IMR-90 (cell line): ENCODE data around the gene NME7. TPM values are rescaled to one million over a fixed set of nuclear protein-coding genes. Genes with fewer than 3 reads are reported as not detected.
A peak's percentile ranks its signal among the peaks of the same experiment; 100 is the strongest.

ENCODE experiments used
- ATAC-seq: fragments of 200-7000 bp; cut with Tn5 transposase; 2 replicates; pipeline ENCODE4 v1.9.1; 2020; ENCODE audit warnings: low read depth, mild to moderate bottlenecking, moderate library complexity
- BruUV-seq: library from RNA; stranded (reverse); fragments of 400-500 nt; replicated peaks from 2 replicates; lab custom pipeline; 2021; lab: Mats Ljungman, UMichigan
- CTCF ChIA-PET: fragments of 300-600 bp; formaldehyde crosslinking; extraction: SDS; loops from one replicate; lab custom pipeline; 2021; ENCODE audit warnings: antibody characterized with exemption; lab: Yijun Ruan, JAX
- POLR2A ChIA-PET: fragments of 300-600 bp; sonication (Branson Sonifier 250); formaldehyde crosslinking; loops from one replicate; lab custom pipeline; 2022; ENCODE audit warnings: antibody characterized with exemption; ENCODE audit not compliant: unreplicated experiment; lab: Charles Lee
- DNase-seq: peaks from one replicate; pipeline ENCODE4 v3.0.0; 2013
- H2AFZ ChIP-seq: replicated peaks from 2 replicates; pipeline ENCODE3; 2013; ENCODE audit warnings: low read length, mild to moderate bottlenecking; ENCODE audit not compliant: poor library complexity
- H2AK5ac ChIP-seq: 2 replicates; pipeline ENCODE4 v1.6.1; 2013; ENCODE audit warnings: low read depth, low read length, inconsistent platforms
- H2AK9ac ChIP-seq: replicated peaks from 2 replicates; pipeline ENCODE3; 2013; ENCODE audit warnings: mild to moderate bottlenecking, low read depth, low read length, moderate library complexity; ENCODE audit not compliant: poor library complexity
- H2BK120ac ChIP-seq: 2 replicates; pipeline ENCODE4 v1.6.1; 2013; ENCODE audit warnings: low read depth, low read length, inconsistent platforms
- H2BK15ac ChIP-seq: 3 replicates; pipeline ENCODE4 v1.6.1; 2013; ENCODE audit warnings: low read depth, low read length, inconsistent platforms
- H2BK20ac ChIP-seq: 2 replicates; pipeline ENCODE4 v1.6.1; 2013; ENCODE audit warnings: low read depth, mild to moderate bottlenecking, inconsistent platforms, low read length, moderate library complexity
- H2BK5ac ChIP-seq: 2 replicates; pipeline ENCODE4 v1.6.1; 2013; ENCODE audit warnings: mild to moderate bottlenecking, low read depth, low read length, inconsistent platforms; ENCODE audit not compliant: poor library complexity, severe bottlenecking
- H3K14ac ChIP-seq: replicated peaks from 2 replicates; pipeline ENCODE4 v1.6.1; 2013; ENCODE audit warnings: low read depth, low read length, inconsistent platforms
- H3K18ac ChIP-seq: 2 replicates; pipeline ENCODE4 v1.6.1; 2013; ENCODE audit warnings: low read depth, low read length, control low read depth
- H3K23ac ChIP-seq: 2 replicates; pipeline ENCODE4 v1.6.1; 2013; ENCODE audit warnings: low read depth, low read length, inconsistent platforms
- H3K27ac ChIP-seq: 2 replicates; pipeline ENCODE4 v1.5.1; 2013; ENCODE audit warnings: mild to moderate bottlenecking, control low read depth, low read length; ENCODE audit not compliant: insufficient read depth
- H3K27me3 ChIP-seq: 2 replicates; pipeline ENCODE4 v1.6.1; 2013; ENCODE audit warnings: low read length; ENCODE audit not compliant: control insufficient read depth, insufficient read depth
- H3K36me3 ChIP-seq: 2 replicates; pipeline ENCODE4 v1.6.1; 2013; ENCODE audit warnings: low read length, mixed read lengths; ENCODE audit not compliant: control insufficient read depth, insufficient read depth
- H3K4ac ChIP-seq: 2 replicates; pipeline ENCODE4 v1.6.1; 2013; ENCODE audit warnings: low read depth, low read length, inconsistent platforms
- H3K4me1 ChIP-seq: 2 replicates; pipeline ENCODE4 v1.6.1; 2013; ENCODE audit warnings: low read length, mixed read lengths; ENCODE audit not compliant: control insufficient read depth, insufficient read depth
- H3K4me2 ChIP-seq: 2 replicates; pipeline ENCODE4 v1.6.1; 2013; ENCODE audit warnings: low read depth, mild to moderate bottlenecking, control low read depth, low read length, moderate library complexity
- H3K4me3 ChIP-seq: 2 replicates; pipeline ENCODE4 v1.5.1; 2013; ENCODE audit warnings: low read depth, mild to moderate bottlenecking, control low read depth, low read length, moderate library complexity; ENCODE audit not compliant: insufficient read depth
- H3K56ac ChIP-seq: 2 replicates; pipeline ENCODE4 v1.6.1; 2013; ENCODE audit warnings: low read length, inconsistent platforms; ENCODE audit not compliant: insufficient read depth; ENCODE audit errors: extremely low read depth
- H3K79me1 ChIP-seq, 2 experiments: 2 replicates each; pipeline ENCODE4 v1.6.1; 2013; ENCODE audit warnings: low read length in 2 of 2, inconsistent platforms in 1 of 2, low read depth in 1 of 2
- H3K9ac ChIP-seq: 2 replicates; pipeline ENCODE4 v1.6.1; 2013; ENCODE audit warnings: low read depth, low read length, control low read depth
- H3K9me1 ChIP-seq: 2 replicates; pipeline ENCODE4 v1.6.1; 2013; ENCODE audit warnings: low read length, inconsistent platforms; ENCODE audit not compliant: insufficient read depth
- H3K9me3 ChIP-seq: 2 replicates; pipeline ENCODE4 v1.6.1; 2013; ENCODE audit warnings: low read length; ENCODE audit not compliant: control insufficient read depth, insufficient read depth
- H4K20me1 ChIP-seq: 2 replicates; pipeline ENCODE4 v1.6.1; 2013; ENCODE audit warnings: low read length, inconsistent platforms; ENCODE audit not compliant: insufficient read depth
- H4K5ac ChIP-seq: 2 replicates; pipeline ENCODE4 v1.6.1; 2013; ENCODE audit warnings: mild to moderate bottlenecking, low read depth, low read length, control low read depth
- H4K8ac ChIP-seq, 2 experiments: 2 replicates each; pipeline ENCODE4 v1.6.1; 2013; ENCODE audit warnings: low read depth in 2 of 2, low read length in 2 of 2, control low read depth in 1 of 2, inconsistent platforms in 1 of 2
- H4K91ac ChIP-seq: 2 replicates; pipeline ENCODE4 v1.6.1; 2013; ENCODE audit warnings: low read depth, low read length, inconsistent platforms; ENCODE audit not compliant: insufficient read depth
- CEBPB ChIP-seq: IDR thresholded peaks from 2 replicates; pipeline ENCODE4 v1.6.1; 2012; ENCODE audit warnings: low read depth, low read length, improper control_type of control experiment
- RFX5 ChIP-seq: IDR thresholded peaks from 2 replicates; pipeline ENCODE4 v1.8.0; 2012; ENCODE audit warnings: low read depth, mild to moderate bottlenecking, low read length, moderate library complexity
- WGBS, 2 experiments: methylation state at CpG; one replicate each; pipeline versions ENCODE4 v1.1.5 to v1.1.7; 2013; ENCODE audit warnings: missing lambda C conversion rate in 2 of 2; ENCODE audit not compliant: insufficient read length in 1 of 2; ENCODE audit errors: extremely low coverage in 2 of 2; 5-methylcytosine and 5-hydroxymethylcytosine counted together
- dilution Hi-C: fragments of 300-500 bp; cut with HindIII; formaldehyde crosslinking; loops from one replicate; pipeline ENCODE4 v1.14.3; 2018; ENCODE audit warnings: low sequenced_read_pairs; ENCODE audit not compliant: unreplicated experiment
- in situ Hi-C: fragments of 300-500 bp; cut with MboI; formaldehyde crosslinking; loops from 3 replicates; pipeline ENCODE4 v1.14.3; 2019; ENCODE audit warnings: low sequenced_read_pairs, inconsistent platforms, mixed read lengths
- intact Hi-C: fragments of 100-400 bp; cut with micrococcal nuclease; formaldehyde crosslinking; loops from 2 replicates; pipeline ENCODE4 v1.10.0; 2022
- polyA plus RNA-seq, 3 experiments: library from polyadenylated mRNA; depleted of rRNA; stranded (reverse); fragments of >200 nt; gene quantifications; 2 replicates each; pipeline ENCODE4 v1.2.3, GENCODE V29; 2012; ENCODE audit warnings: low replicate concordance in 1 of 3
- total RNA-seq: library from RNA; depleted of rRNA; stranded (reverse); fragments of >200 nt; gene quantifications from 2 replicates; pipeline ENCODE4 v1.2.3, GENCODE V29; 2012

The NME7 gene
- total and polyA plus RNA-seq, 2 of the 4 experiments (the other 2 are of a cell fraction): 18.3 to 22.4 TPM

- Histone ChIP-seq H3K36me3 (peaks cover 4% of the 10 kb centered on the region; the same call in 1 of the 2 replicates), H4K20me1 (no peaks in the 10 kb centered on the region), H2AK5ac (peak overlapping the region; percentile 96), H2BK120ac (peak overlapping the region; percentile 87), H3K9ac (no peak overlapping the region), H2AK9ac (no peak overlapping the region), H3K4me3 (no peak overlapping the region), H3K9me1 (peaks cover 20% of the 10 kb centered on the region), H2BK20ac (peak overlapping the region; percentile 93), H4K5ac (peak overlapping the region; percentile 89), H3K79me1 (peaks cover 22 to 75% of the 10 kb centered on the region in 2 experiments), H3K27ac (peak overlapping the region; percentile 89), H2BK5ac (peak overlapping the region; percentile 88), H3K18ac (peak overlapping the region; percentile 85; the same call in 1 of the 2 replicates), H3K56ac (no peak overlapping the region), H4K8ac (peak overlapping the region; percentile 11 to 88; a peak in 3 of 4 replicates), H2AFZ (no peak overlapping the region), H2BK15ac (peak overlapping the region; percentile 97), H3K27me3 (no peaks in the 10 kb centered on the region), H3K23ac (peak overlapping the region; percentile 94), H4K91ac (peak overlapping the region; percentile 79), H3K4me2 (no peak overlapping the region), H3K4me1 (peaks cover 36% of the 10 kb centered on the region), H3K9me3 (no peaks in the 10 kb centered on the region), H3K4ac (peak overlapping the region; percentile 93), H3K14ac (peak overlapping the region; percentile 78)
- POLR2A ChIA-PET: interaction anchor here (2.0 kb wide), 1 partner anchor 8 kb away, joined by 5 read pairs; no protein-coding TSS in a partner anchor
- WGBS, 2 experiments: 48% methylated on average over 4 of the region's 6 CpGs; no CpG with 5 or more reads in 1 of the 2 experiments
- no TSS peak for BruUV-seq
- in situ Hi-C loops: loop anchor here (10.0 to 25.0 kb wide), 3 partner anchors 373 to 1600 kb away; partner anchors contain the start of genes GPR161 and SLC19A2
- dilution Hi-C loops: no loop called here
- intact Hi-C loops: no loop called here
- CTCF ChIA-PET: interaction anchor here (0.6 to 0.7 kb wide), 3 partner anchors 236 to 322 kb away, joined by 3 to 5 read pairs (median 3); no protein-coding TSS in a partner anchor
- peak; percentile 34 for DNase-seq
- TF ChIP-seq RFX5 (no peak), CEBPB (peak; percentile 76)
- ATAC-seq: no peak
Measured at GRCh38 chr1:169112241-169112640, 255.4 kb downstream of the NME7 start.
